HT-29 (cell line): ENCODE results near the gene KIF25. TPM values are rescaled to one million over a fixed set of nuclear protein-coding genes. Genes with fewer than 3 reads are reported as not detected.
"Not testable (repeated sequence)": the region's sequence is repeated elsewhere in the genome, so short reads cannot be mapped to it uniquely, and the experiment has no call there.

Experiments used
- DNase-seq: peaks from one replicate; pipeline ENCODE4 v3.0.0-alpha.2; 2015; ENCODE audit warnings: low spot score
- total RNA-seq: library from RNA; depleted of rRNA; stranded (reverse); fragments of >200 nt; shearing (Covaris generic); gene quantifications from 2 replicates; pipeline ENCODE4 v1.2.3, GENCODE V29; 2014

Gene KIF25
- total RNA-seq, 1 experiment from 2014 or later, result not detected

DNA sequence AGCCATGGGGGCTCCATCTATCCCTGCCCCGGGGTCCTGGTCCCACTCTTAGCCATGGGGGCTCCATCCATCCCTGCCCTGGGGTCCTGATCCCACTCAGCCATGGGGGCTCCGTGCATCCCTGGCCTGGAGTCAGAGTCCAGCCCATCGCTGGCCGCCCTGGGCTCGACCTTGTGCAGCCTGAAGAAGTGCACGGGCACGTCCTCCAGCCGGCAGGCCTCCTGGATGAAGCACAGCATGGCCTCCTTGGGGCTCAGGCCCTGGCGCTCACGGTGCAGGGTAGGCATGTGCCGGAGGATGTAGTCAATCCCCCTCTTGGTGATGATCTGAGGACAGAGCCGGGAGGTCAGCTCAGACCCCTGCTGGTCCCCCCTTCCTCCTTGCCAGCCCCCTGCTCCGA is 66.0 kb downstream of the KIF25 start:
- DNase-seq, result no peak

GRCh38 chr6:168064226-168064807 is 66.8 kb downstream of the KIF25 start:
- no peak for DNase-seq

DNA sequence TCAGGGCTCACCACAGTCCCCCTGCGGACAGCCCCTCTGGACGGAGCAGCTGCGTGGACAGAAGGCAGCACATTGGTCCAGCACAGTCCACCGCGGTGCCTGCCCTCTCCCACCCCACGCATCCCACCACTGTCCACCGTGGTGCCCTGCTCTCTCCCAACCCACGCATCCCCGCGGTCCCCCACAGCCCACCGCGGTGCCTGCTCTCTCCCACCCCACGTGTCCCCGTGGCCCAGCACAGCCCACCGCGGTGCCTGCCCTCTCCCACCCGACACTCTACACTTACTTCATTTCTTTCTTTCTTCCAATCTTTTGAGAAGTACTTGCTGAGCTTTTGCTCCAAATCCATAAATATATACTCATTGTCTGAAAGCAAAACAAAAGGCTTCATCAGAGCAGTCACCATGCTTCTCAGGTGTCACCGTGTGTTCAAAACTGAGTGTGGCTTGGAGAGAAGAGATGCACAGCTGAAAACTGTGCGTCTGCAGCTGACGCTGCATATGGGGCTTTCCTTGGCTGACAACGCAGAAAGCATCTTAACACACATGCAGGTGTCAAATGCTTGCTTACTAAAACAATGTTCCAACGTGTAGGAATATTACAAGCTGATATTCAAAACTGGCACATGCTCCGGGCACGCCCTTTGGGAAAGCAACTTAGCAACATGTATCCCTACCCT is 69.7 kb downstream of the KIF25 start:
- no peak for DNase-seq

DNA sequence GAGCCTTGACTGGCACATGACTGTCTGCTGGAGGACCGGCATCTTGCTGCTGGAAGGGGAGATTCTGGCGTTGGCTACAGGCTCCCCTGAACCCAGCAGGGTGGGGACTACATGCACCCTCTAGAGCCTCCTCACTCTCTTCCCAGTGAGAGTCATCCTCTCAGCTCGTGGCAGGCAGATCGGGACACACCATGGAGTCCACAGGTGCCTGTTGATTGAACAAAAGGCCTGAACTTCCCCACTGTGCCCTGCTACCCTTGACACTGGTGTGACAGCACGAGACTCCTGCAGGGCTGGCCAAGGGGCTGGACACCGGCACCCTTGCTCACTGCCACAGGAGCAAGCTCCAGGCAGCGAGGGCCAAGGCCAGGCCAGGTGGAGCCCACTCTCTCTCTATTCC is 73.3 kb downstream of the KIF25 start:
- no peak for DNase-seq

DNA sequence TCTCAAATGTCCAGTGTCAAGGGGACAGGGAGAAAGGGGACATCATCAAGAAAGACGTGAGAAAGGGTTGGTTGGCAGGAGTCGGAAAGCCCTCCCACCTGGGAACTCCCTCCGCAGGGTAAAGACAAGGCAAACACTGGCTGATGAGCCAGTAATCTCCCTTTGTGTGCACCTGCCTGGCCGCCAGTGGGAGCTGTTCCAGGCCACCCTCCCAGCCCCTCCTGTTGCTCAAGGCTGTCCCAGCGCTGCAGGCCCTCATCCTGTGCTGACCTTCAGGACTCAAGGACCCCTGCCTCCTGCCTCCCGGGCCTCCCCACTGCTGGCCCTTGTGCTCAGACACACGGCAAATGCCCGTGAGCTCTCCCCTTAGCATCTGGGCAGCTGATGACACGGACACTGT is 74.1 kb downstream of the KIF25 start:
- DNase-seq, result peak; percentile 32

- no peak for DNase-seq
Observed at GRCh38 chr6:168072261-168072660, 74.8 kb downstream of the KIF25 start.

GRCh38 chr6:168072730-168073129 is 75.3 kb downstream of the KIF25 start:
- DNase-seq, result no peak

GRCh38 chr6:168073937-168074730 is 76.7 kb downstream of the KIF25 start:
- no peak for DNase-seq

DNA sequence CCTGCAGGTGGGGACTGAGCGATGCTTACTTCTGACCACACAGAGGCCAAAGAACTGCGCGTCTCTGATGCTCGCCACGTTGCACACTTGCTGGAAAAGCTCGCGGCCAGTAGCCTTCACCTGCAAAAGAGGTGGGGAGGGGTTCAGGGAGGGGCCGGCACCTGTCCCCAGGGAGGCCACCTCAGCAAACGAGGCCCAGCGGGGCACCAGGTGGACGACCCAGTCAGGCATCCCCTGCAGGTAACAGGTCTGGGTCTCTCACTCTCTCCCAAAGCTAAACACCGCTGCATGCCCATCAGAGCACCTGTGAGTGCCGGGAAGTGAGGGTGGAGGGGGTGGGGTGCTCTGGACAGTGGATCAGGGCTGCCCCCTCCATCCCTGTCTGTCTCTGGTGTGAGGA is 77.7 kb downstream of the KIF25 start:
- no peak for DNase-seq

GRCh38 chr6:168075787-168076202 is 78.3 kb downstream of the KIF25 start:
- DNase-seq, result no peak

DNA sequence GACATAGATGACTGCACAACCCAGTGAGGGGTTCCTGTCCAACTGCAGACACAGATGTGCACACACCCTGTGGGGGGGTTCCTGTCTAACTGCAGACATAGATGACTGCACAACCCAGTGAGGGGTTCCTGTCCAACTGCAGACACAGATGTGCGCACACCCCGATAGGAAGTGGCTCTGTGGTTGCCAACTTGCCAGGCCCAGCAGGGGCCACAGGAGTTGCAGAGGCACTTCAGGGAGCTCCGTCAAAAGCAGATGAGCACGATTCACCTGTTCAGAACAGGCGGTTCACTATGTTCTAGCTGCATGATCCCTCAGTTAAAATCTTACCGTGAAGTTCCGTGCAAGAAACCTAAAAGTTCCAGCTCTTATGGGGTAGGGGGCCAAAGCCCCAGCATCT is 79.9 kb downstream of the KIF25 start:
- DNase-seq, result not testable (repeated sequence)

- no peak for DNase-seq
Observed at GRCh38 chr6:168078175-168078942, 80.9 kb downstream of the KIF25 start.

- DNase-seq, result no peak
Observed at GRCh38 chr6:168078943-168079405, 81.5 kb downstream of the KIF25 start, which contains the start of gene FRMD1. Gene FRMD1, minus strand, starts transcription at chr6:168079212. Its CDS starts 118 bp downstream, at chr6:168079094.

DNA sequence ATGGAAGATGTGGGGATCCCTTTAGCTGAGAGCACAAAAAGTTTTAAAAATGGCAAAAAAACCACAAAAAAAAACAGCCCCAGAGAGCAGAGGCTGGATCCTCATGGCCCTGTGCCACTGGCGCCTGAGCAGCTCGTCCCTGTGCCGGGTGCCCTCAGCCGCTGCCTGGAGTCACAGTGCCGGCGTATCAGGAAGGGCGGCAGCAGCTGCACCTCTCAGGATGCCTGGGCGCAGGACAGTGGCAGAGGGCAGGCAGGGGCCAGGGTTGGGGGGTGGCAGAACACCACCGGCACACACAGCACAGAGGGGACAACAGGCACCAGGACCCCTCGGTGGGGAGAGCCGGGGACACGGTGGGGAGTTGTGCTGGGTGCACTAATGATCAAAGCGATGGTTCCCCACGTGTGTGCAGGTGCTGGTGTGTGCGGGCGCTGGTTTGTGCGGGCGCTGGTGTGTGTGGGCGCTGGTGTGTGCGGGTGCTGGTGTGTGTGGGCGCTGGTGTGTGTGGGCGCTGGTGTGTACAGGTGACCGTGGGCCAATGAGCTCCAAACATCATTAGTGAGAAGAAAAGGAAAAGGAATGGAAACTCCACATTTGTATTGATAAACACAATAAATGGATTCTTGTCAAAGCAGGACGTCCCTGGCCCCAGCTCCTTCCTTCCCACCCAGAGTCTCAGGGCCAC is 83.1 kb downstream of the KIF25 start:
- DNase-seq, result no peak

- DNase-seq, result no peak
Observed at GRCh38 chr6:168081858-168082546, 84.5 kb downstream of the KIF25 start.

DNA sequence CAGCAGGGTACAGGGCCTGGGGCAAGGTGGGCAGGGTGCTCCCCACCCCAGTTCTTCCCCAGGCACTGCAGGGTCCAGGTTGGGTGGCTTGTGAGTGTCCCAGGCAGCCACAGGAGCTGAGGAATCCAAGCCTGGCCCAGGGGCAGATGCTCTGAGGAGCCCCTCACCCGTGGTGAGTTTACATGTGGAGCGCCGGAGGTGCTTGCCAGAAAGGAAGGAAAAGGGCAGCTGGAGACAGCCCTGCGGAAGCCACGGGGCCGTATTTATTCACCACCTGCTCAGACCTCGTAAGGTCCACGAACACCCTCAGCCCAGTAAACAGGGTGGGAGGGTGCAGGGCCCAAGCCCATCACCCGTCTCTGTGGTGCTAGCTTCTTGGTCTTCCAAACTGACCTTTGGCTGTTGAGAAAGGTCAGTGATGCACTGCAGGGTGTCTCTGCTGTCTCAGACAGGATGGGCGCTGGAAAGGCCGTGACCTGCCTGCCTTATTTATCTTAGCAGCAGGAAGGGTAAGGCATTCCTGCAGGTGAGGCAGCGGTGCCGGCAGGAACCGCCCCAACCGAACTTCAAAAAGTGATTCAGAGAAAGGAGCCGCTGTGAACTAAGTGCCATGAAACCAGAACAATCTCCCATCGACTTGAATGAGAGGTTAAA is 85.5 kb downstream of the KIF25 start:
- DNase-seq, result no peak

GRCh38 chr6:168083514-168083885 is 86.0 kb downstream of the KIF25 start:
- no peak for DNase-seq

GRCh38 chr6:168084465-168085160 is 87.1 kb downstream of the KIF25 start:
- DNase-seq, result no peak

- DNase-seq, result no peak
Observed at GRCh38 chr6:168086066-168086465, 88.6 kb downstream of the KIF25 start.
